Left cardiac atrium (tissue), 4 donors: ENCODE data around the gene STK10. TPM values are rescaled to one million over a fixed set of nuclear protein-coding genes. Genes with fewer than 3 reads are reported as not detected.
"Not testable (repeated sequence)": the region's sequence is repeated elsewhere in the genome, so short reads cannot be mapped to it uniquely, and the experiment has no call there.

ENCODE experiments used
- ATAC-seq, 2 donors: fragments of 200-7000 bp; cut with Tn5 transposase; one replicate each; pipeline ENCODE4 v1.9.1; 2020; ENCODE audit warnings: mild to moderate bottlenecking in 2 of 2, moderate library complexity in 2 of 2
- DNase-seq: peaks from one replicate; pipeline ENCODE4 v3.0.0-alpha.2; 2020
- intact Hi-C, 2 donors: fragments of 100-400 bp; cut with DNase I; formaldehyde crosslinking; loops; one replicate each; pipeline versions ENCODE4 v1.14.1 to v1.15.1; 2022 to 2023
- total RNA-seq, 2 donors: library from RNA; stranded (reverse); fragmentation: NEBNext Ultra II Directional; extraction: Animal tissue kit (Norgen Biotek cat#: 25700); gene quantifications; one replicate each; pipeline ENCODE4 v1.2.1, GENCODE V29; 2021
- donor health status: DM: no; HTN: yes; CAD: no.
- donor health status: DM: no; HTN: yes; CAD: no; lungs with severe emphysema.
- donor health status: DM: yes; HTN: yes; CAD: no.
- donor health status: Dilated cardiomyopathy.

STK10 gene
- total RNA-seq, 2 donors from 2014 or later, result 15.4 to 18.1 TPM

DNA sequence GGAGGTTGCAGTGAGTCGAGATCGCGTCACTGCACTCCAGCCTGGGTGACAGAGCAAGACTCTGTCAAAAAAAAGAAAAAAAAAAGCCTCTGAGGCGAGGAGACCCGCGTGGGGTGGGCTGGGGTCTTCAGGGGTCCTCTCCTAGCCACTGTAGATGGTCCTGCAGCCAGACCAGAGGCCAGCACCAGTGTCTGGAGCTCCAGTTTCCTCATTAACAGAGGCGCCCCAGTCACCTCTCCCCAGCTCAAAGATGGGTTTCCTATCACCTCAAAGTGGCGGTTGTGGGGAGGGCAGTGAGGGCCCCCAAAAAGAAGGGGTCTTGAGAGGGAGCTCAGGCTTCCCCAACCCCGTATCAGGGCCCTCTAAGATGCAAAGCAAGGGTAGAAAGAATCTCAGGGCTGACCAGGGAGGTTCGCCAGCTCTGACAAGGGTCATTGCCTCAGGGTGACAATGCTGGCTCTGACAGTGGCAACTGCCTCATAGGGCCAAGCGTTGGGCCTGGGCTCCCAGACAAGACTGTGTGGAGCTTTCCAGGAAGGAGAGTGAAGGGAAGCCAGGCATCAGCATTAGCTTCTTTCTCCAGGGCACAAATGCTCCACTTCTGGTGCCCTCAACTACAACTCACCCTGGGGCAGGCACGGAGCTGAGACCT, 15.0 kb downstream of the STK10 start:
- ATAC-seq (peak; percentile 51 to 63), DNase-seq (peak; percentile 65)
- intact Hi-C loops, result no loop called here

DNA sequence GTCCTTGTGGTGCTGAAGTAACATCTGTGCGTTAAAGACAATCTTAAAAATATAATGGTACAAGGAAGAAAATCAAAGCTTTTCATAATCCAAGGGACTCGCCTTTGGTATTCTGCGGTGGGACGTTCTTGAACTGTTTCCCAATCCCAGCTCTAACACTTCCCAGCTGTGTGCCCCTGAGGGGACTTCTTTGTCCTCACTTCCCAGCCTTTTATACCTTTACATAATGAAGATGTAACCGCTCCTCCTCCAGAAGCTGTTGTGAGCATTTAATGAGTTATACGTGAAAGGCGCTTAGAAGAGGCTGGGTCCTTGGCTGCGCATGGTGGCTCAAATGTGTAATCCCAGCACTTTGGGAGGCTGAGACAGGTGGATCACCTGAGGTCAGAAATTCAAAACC, 16.9 kb downstream of the STK10 start:
- DNase-seq (no peak), ATAC-seq (no peak)
- intact Hi-C loops, result no loop called here

DNA sequence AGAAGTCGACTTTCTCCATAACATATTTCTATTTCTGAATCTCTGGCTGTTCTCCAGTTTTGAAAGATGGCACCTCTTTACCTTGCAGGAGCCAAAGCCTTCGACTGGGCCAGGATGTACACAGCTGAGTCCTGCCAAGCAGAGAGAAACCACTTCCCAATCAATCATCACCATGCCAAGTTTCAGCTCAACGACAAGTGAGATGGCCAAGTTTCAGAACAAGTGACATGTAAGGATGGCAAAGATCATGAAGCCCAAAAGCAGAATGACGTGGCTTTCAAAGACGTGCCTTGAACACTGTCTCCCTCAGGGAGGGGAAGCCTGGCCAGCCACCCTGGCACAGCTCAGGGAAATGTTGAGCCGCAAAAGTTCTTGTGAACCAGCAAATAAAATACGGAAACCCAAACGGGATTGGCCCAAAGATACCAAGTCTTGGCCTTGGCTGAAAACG, 17.7 kb downstream of the STK10 start:
- intact Hi-C loops, result no loop called here
- DNase-seq (peak; percentile 35), ATAC-seq (peak; percentile 60 to 65)

DNA sequence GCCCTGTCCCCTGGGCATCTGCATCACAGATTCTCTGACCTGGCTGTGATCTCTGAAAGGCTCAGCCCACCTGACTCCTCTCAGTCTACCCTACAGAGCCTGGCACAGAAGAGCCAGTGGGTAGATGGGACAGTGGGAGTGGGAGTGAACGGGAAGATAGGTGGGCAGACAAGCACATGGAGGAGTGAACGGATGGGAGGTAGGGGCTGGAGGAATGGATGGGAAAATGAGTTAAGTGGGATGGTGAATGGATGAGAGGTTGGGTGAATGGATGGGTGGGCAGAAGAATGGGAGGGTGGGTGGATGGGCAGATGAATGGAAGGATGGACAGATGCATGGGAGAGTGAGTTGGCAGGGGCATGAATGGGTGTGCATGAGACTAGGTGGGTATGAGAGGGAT, 18.8 kb downstream of the STK10 start:
- ATAC-seq, result no peak
- no peak for DNase-seq
- intact Hi-C loops, result no loop called here

DNA sequence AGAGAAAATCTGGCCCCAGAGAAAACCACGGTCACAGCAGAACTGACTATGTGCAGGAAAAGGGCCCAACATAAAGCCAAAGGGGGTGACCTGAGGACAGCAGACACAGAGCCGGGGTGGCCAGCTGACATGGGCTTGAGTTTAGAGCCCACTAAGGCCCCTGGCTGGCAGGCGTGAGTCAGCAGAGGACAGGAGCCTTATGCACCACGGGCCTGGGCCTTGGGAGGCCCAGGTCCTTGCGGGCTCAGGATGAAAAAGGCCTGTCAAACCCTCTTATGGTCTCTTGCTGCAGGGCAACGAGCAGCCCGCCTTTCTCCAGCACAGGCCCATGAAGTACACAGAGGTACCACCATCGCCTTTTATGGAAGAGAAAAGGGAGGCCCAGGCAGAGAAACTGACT, 19.7 kb downstream of the STK10 start:
- no peak for ATAC-seq
- DNase-seq, result no peak

DNA sequence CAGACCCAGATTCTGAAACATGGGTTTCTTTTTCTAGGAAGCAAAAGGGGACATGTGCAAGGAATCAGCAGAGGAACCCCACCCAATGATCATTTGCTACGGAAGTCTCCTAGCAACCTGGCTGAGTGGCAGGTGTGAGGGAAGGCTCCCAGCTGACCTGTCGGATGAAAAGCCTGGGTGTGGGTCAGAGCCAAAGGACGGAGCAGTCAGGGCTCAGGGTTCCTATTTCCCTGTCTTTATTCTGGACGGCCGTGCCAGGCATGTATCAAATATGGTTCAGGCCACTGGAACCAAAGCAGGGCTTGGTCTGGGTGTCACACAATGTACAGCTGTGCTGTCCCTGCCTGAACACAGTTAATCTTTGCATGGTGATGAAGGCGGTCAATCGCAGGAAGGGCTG, 20.1 kb downstream of the STK10 start:
- ATAC-seq (peak in 1 of 2 donors; percentile 16), DNase-seq (no peak)
- intact Hi-C loops, result no loop called here

More for the DNA sequence above, 19.7 kb downstream of the STK10 start:
- intact Hi-C loops, result no loop called here

DNA sequence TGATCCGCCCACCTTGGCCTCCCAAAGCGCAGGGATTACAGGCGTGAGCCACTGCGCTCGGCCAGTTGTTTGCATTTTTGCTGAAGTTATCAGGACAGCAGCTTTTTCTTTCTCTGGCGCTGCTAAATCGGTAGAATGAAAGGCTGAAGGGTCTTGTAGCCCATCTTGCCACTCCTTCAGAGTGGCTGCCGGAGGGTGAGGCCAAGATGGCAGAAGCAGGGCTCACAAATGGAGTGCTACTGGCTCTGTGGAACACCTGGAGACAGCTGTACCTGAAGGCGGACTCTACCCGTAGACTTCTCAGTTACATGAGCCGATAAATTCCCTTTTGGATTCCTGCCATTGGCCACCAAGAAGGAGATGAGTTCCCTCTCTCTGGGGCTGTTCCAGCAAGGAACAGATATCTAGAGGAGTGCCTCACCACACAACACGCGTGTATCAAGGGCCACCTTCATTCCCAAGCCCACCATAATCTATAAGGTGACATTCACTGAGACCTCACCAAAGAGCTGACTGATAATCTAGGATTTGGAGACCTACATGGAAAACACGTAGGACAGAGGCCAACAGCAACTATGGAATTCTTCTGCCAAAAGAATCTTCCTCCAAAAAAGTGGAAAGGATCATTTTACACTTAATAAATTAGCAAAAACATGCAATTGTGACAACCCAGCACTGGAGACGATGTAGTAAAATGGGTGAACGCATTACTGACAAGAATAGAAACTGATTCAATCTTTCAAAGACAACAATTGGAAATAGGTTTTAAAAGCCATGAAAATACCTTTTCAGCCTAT, 21.8 kb downstream of the STK10 start:
- DNase-seq (no peak), ATAC-seq (no peak)
- intact Hi-C loops, result no loop called here

DNA sequence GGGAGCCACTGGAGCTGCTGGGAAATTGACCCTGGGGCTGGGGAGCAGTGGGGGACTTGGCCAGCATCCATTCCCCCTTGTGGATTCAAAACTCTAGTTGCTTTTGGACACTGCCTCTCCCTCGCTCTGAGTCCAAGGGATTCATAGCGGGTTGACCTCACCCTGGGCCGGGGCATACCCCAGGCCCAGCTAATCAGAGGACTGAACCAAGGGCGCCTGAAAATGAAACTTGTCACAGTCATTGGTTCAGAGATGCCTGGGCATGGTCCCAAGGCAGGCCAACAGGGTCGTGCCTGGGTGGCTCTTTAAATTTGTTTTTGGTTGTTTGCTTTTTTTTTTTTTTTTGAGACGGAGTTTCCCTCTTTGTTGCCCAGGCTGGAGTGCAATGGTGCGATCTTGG, 22.6 kb downstream of the STK10 start:
- no peak for ATAC-seq
- no peak for DNase-seq
- intact Hi-C loops, result no loop called here

DNA sequence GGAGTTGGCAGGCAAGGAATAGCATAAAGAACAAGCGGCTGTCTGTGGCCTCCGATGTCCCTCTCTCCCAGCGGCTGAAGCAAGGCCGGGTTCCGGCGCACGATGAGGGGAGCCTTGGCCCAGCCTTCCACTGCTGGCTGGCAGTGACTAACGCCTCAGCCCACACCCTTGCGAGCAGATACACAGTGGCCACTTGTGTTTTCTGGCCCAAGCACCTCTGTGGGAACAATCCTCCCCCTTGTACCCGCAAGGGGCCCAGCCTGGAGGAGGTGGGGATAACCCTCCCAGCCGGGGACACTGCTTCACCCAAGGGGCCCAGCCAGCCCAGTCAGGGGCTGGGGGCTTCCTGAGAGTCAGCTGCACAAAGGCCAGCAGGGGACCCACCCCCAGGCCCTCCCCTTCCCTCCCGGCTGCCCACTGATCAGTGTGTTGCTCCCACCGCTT, 23.2 kb downstream of the STK10 start:
- peak; percentile 70 to 86 for ATAC-seq
- peak; percentile 78 for DNase-seq
- intact Hi-C loops, result no loop called here

DNA sequence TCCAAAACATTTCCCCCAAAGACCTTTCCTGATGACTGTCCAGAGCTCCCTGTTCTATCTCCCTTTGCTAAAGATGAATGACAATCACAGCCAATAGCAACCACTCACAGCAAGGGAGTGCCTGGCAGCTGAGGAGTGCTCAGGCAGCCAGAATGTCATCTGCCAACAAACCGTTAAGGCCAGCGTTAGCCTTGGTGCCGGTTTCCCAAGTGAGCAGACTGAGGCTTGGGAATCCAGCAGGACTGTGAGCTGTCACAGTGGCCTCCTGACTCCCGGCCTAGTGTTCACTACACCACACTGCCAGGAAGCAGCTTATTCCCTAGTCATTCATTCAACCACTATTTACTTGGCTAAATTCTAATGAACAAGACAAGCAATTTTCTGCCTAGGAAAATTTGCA, 24.7 kb downstream of the STK10 start:
- DNase-seq (peak; percentile 55), ATAC-seq (peak; percentile 60)
- intact Hi-C loops, result no loop called here

DNA sequence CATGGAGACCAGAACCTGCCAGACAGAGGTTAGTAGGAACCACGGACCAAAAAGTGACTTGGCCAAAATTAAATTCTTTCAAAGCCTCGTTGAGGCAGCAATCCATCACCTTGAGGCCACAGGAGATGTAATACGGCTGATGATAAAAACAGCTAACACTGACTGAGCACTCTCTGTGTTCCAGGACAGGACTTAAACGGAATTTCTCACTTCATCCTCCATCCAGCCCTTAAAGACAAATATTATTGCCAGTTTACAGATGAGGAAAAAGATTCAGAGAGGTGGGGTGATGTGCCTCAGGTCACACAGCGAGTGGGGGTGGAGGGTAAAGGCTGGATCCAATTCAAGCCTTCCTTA, 25.1 kb downstream of the STK10 start:
- ATAC-seq (no peak), DNase-seq (no peak)
- intact Hi-C loops, result no loop called here

DNA sequence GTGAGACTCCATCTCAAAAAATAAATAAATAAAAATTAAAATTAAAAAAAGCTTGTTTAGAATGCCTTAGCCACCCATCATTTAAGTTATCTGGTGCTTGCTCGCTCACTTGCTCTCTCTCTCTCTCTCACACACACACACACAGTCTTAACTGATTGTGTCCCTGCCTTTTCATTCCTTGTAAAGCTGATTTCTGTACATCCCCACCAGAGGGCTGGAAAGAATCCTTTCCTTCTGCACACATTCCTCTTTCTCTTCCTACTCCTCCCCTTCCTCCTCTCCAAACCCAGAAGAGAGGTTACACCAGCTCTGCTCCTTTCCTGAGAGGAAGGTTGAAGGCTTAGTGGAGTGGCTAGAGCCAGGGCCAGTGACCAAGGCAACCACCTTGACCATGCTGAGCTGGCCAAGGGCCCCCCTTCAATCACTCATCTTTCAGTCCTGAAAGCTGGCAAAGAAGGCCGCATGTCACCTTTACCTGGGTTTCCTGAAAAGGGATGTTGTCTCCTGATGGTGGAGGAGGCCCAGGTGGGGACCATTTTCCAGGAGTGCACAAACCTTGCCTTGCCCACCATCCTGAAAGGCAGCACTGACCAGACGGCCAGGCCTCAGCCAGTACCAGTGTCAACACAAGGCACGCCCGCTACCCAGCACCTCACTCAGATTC, 25.6 kb downstream of the STK10 start:
- ATAC-seq, result no peak
- intact Hi-C loops, result no loop called here
- no peak for DNase-seq

DNA sequence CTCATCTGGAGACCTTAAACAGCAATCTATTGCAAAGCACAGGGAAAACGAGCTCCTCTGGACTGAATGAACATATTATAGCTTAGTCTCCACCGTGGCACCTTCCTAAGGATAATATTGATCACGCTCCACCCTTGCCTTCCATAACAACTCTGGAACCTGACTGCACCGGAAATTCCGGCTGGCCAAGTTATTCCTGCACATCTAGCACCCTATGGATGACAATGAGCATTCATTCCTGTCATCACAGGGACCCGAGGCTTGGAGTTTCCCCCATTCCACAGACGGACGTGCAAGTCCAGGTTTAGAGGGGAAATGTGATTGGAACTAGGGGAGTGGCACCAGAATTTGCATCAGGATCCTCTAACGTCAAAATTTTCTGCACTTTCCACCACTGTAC, 27.5 kb downstream of the STK10 start:
- intact Hi-C loops, result no loop called here
- DNase-seq (no peak), ATAC-seq (no peak)

DNA sequence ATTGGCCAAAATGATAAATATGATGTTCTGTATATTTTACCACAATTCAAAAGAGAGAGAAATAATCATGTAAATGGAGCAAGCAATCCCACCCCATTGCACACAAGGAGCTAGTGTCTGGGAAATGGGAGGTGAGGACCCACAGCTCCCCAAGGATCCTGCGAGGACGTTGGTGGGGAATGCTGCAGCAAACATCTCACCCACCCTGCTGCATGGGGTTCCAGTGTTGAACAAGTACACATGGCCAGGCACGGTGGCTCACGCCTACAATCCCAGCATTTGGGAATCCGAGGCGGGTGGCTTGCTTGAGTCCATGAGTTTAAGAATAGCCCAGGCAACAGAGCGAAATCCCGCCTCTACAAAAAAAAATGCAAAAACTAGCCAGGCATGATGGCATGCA, 29.0 kb downstream of the STK10 start:
- ATAC-seq (no peak), DNase-seq (no peak)
- intact Hi-C loops, result no loop called here

DNA sequence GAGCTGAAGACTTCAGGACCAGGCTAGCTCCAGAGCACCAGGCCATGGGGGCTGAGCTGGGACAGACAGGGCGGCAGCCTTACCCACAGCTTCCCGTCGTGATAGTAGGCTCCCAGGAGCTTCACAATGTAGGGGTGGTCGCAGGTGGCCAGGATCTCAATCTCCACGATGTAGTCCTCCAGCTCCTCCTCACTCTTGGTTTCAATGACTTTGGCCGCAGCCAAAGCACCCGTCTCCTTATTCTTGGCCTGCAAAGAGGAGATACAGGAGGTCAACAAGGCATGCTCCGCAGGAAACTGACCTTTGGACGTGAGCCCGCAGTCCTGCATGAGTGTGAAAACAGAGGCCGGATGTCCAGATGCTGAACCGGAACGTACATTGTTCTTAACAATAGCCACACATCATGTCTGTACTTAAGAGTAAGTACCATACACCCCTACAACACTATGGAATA, 31.5 kb downstream of the STK10 start:
- intact Hi-C loops, result no loop called here
- DNase-seq, result peak; percentile 85
- ATAC-seq, result peak; percentile 55 to 58

DNA sequence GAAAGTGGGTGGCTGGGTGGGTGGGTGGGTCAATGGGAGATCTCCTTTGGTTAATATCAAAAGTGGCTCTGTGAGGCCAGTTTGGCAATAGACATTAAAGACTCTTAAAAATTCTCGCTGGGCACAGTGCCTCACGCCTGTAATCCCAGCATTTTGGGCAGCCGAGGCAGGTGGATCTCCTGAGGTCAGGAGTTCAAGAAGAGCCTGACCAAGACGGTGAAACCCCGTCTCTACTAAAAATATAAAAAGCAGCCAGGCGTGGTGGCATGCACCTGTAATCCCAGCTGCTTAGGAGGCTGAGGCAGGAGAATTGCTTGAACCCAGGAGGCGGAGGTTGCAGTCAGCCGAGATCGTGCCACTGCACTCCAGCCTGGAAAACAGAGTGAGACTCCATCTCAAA, 32.9 kb downstream of the STK10 start:
- intact Hi-C loops, DNase-seq, ATAC-seq: not testable (repeated sequence)

DNA sequence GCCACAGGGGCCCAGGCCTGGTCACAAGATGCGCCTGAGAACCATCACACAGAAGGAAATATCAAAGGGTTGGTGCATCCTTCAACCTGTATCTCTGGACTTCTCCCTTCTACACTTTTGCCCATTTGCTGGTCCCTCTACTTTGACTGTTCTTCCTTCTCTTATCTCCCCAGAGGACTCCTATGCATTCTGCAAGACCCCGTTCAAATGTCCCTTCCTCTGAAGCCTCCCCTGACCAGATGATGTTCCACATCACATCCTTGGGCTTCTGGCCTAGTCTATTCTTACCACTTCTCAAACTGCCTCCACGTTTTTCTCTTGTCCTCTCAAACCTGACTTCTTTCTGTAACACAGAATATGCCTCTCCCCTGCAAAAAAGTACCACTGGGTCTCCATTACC, 34.3 kb downstream of the STK10 start:
- ATAC-seq (no peak), DNase-seq (no peak)
- intact Hi-C loops, result no loop called here

DNA sequence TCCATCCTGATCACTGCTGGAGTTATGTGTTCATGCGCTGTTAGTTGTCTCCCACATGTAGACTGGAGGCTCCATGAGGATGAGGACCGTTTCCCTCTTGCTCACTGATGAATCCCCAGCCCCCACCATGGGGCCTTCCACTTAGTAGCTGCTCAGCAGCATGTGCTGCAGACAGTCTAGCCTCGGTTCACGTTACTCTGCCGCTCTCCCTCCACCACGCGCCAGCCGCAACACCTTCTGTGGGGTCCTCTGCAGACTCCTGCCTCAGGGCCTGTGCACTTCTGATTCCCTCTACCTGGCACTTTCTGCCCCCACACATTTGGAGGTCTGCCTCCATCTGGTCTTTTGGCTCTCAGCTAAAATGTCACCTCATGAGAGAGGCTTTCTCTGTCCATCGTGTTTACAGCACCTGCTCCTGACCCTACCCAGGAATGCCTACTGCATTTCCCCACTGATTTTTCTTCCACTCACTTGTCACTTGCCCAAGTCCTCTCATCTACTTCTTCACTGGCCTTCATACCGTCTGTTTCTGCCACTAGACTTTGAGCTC, 36.3 kb downstream of the STK10 start:
- ATAC-seq, result no peak
- no peak for DNase-seq
- intact Hi-C loops, result no loop called here

DNA sequence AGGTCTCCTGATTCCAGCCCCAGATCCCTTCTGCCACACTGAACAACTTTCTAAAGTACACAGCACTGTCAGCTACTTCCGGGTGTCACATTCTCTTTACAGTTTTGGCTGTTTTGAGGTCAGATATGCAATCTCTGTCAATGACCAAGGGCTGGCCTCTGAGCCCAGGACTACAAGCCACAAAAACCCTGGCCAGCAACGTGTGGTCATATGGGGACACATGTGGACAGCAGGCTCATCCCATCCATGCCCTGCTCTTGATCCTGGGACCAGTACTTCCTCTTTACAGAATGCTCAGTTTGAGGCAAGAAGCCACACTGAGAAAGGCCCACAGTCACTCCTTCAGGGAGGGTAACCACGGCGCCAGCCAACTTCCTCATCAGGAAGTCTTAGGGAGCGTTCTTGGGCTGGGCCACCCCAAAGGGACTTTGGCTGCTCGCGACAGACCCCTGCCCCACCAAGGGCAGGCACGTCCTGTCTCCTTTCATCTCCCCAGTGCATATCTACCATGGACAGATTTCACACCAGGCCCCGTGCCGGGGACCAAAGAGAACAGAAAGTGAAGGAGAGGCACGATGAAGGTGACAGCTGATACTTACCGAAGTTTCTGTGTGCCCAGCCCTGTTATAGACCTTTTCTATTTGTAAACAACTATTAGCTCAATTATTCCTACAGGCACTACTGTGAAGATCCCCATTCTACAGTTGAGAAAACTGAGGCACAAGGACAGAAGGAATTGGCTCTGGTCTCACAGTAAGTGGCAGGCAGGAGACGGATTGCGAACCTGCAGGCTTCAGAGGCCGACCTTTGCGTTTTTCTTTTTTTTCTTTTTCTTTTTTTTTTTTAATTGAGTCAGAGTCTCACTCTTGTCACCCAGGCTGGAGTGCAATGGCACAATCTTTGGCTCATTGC, 37.3 kb downstream of the STK10 start:
- DNase-seq (peak; percentile 68), ATAC-seq (peak; percentile 59 to 80)
- intact Hi-C loops, result no loop called here
